ENCODE measurements around the gene SH3BP4.

Gene SH3BP4

GRCh38 chr2:234968631-234969305 lies 17.0 kb downstream of the SH3BP4 start:
- no peak for DNase-seq

GRCh38 chr2:234969306-234970098 lies 17.7 kb downstream of the SH3BP4 start:
- DNase-seq, result no peak

GRCh38 chr2:234970099-234970440 lies 18.3 kb downstream of the SH3BP4 start:
- DNase-seq, result no peak

GRCh38 chr2:234970477-234970882 lies 18.7 kb downstream of the SH3BP4 start:
- DNase-seq, result no peak

GRCh38 chr2:234971496-234971895 lies 19.7 kb downstream of the SH3BP4 start:
- DNase-seq, result no peak

GRCh38 chr2:234973008-234973407 lies 21.2 kb downstream of the SH3BP4 start:
- DNase-seq, result no peak

GRCh38 chr2:234974501-234975385 lies 22.9 kb downstream of the SH3BP4 start:
- no peak for DNase-seq

GRCh38 chr2:234975611-234976010 lies 23.8 kb downstream of the SH3BP4 start:
- no peak for DNase-seq

GRCh38 chr2:234976479-234977227 lies 24.8 kb downstream of the SH3BP4 start:
- DNase-seq, result no peak

- no peak for DNase-seq
Measured at GRCh38 chr2:234977228-234977679, 25.4 kb downstream of the SH3BP4 start.

- DNase-seq, result no peak
Measured at GRCh38 chr2:234978466-234979203, 26.8 kb downstream of the SH3BP4 start.

- no peak for DNase-seq
Measured at GRCh38 chr2:234979204-234980167, 27.7 kb downstream of the SH3BP4 start.

- no peak for DNase-seq
Measured at GRCh38 chr2:234980451-234981187, 28.8 kb downstream of the SH3BP4 start.

GRCh38 chr2:234981197-234982095 lies 29.6 kb downstream of the SH3BP4 start:
- no peak for DNase-seq

- no peak for DNase-seq
Measured at GRCh38 chr2:234982096-234982834, 30.4 kb downstream of the SH3BP4 start.

GRCh38 chr2:234983011-234983726 lies 31.4 kb downstream of the SH3BP4 start:
- DNase-seq, result no peak

- no peak for DNase-seq
Measured at GRCh38 chr2:234985608-234986245, 33.9 kb downstream of the SH3BP4 start.
